Endothelial cell of umbilical vein (primary cell): ENCODE data around the gene CNOT11. TPM values are rescaled to one million over a fixed set of nuclear protein-coding genes. Genes with fewer than 3 reads are reported as not detected.
"Not testable (repeated sequence)": the region's sequence is repeated elsewhere in the genome, so short reads cannot be mapped to it uniquely, and the experiment has no call there.

Experiments
- BruUV-seq: library from RNA; stranded (reverse); fragments of 400-500 nt; replicated peaks from 2 replicates; lab custom pipeline; 2021; lab: Mats Ljungman, UMichigan
- CTCF ChIA-PET: fragments of 300-600, 350-600 bp; sonication (Branson Sonifier 250); formaldehyde crosslinking; loops from one replicate; lab custom pipeline; 2021; ENCODE audit warnings: antibody characterized with exemption, inconsistent platforms; lab: Charles Lee
- POLR2A ChIA-PET: fragments of 300-600, 350-600 bp; sonication (Branson Sonifier 250); formaldehyde crosslinking; loops from one replicate; lab custom pipeline; 2021; ENCODE audit warnings: antibody characterized with exemption, inconsistent platforms; lab: Charles Lee
- DNase-seq: peaks from one replicate; pipeline ENCODE4 v3.0.0-alpha.2; 2011; ENCODE audit warnings: low read depth, low spot score
- FAIRE-seq: peaks from 2 replicates; lab custom pipeline; 2011; peaks lifted over from hg19 to GRCh38; lab: Jason Lieb, UNC
- H2AFZ ChIP-seq: 2 replicates; pipeline ENCODE4 v1.6.0; 2012; ENCODE audit warnings: low read depth, low read length, control low read depth, inconsistent platforms
- H3K27ac ChIP-seq: 2 replicates; pipeline ENCODE4 v1.5.1; 2011; ENCODE audit warnings: low read depth, mild to moderate bottlenecking, control low read depth, low read length, moderate library complexity; ENCODE audit not compliant: insufficient read depth
- H3K27me3 ChIP-seq, 2 experiments: 2 replicates each; pipeline versions ENCODE4 v1.6.0 to v1.6.1; 2011; ENCODE audit warnings: low read length in 2 of 2, mixed read lengths in 1 of 2; ENCODE audit not compliant: control insufficient read depth in 2 of 2, insufficient read depth in 2 of 2
- H3K36me3 ChIP-seq, 2 experiments: 2 replicates in 1 of 2; 3 replicates in 1 of 2; pipeline ENCODE4 v1.5.1; 2011; ENCODE audit warnings: low read length in 2 of 2, mild to moderate bottlenecking in 1 of 2, moderate library complexity in 1 of 2; ENCODE audit not compliant: control insufficient read depth in 2 of 2, insufficient read depth in 2 of 2; ENCODE audit errors: extremely low read depth in 1 of 2
- H3K4me1 ChIP-seq: 3 replicates; pipeline ENCODE4 v1.5.1; 2011; ENCODE audit warnings: mild to moderate bottlenecking, low read length; ENCODE audit not compliant: control insufficient read depth, insufficient read depth; ENCODE audit errors: extremely low read depth
- H3K4me2 ChIP-seq: 2 replicates; pipeline ENCODE4 v1.6.1; 2011; ENCODE audit warnings: low read length, control low read depth, mixed read lengths; ENCODE audit not compliant: insufficient read depth
- H3K4me3 ChIP-seq, 3 experiments: fragments of 200-600 bp in 1 of 3; sonication (generic), shearing (Covaris generic) in 1 of 3; replicated peaks in 1 of 3; 2 replicates each; pipeline ENCODE4 v1.5.1; 2011 to 2016; ENCODE audit warnings: control low read depth in 3 of 3, low read length in 3 of 3, mild to moderate bottlenecking in 2 of 3, inconsistent platforms in 1 of 3, low read depth in 1 of 3, moderate library complexity in 1 of 3; ENCODE audit not compliant: insufficient read depth in 1 of 3
- H3K79me2 ChIP-seq: 2 replicates; pipeline ENCODE4 v1.6.0; 2012; ENCODE audit warnings: low read length, inconsistent platforms; ENCODE audit not compliant: control insufficient read depth, insufficient read depth
- H3K9ac ChIP-seq: replicated peaks from 2 replicates; pipeline ENCODE3; 2011; ENCODE audit warnings: low read length, control low read depth; ENCODE audit not compliant: insufficient read depth; ENCODE audit errors: extremely low read depth
- H3K9me1 ChIP-seq: replicated peaks from 3 replicates; pipeline ENCODE4 v1.6.0; 2011; ENCODE audit warnings: mild to moderate bottlenecking, low read length; ENCODE audit not compliant: control insufficient read depth, insufficient read depth; ENCODE audit errors: extremely low read depth
- H3K9me3 ChIP-seq: replicated peaks from 2 replicates; pipeline ENCODE4 v1.5.1; 2012; ENCODE audit warnings: low read length, inconsistent platforms; ENCODE audit not compliant: control insufficient read depth, insufficient read depth
- H4K20me1 ChIP-seq: replicated peaks from 2 replicates; pipeline ENCODE3; 2011; ENCODE audit warnings: mild to moderate bottlenecking, low read length; ENCODE audit not compliant: control insufficient read depth, insufficient read depth; ENCODE audit errors: extremely low read depth
- CTCF ChIP-seq, 2 donors: IDR thresholded peaks; 1 replicate in 1 of 2; 2 replicates in 1 of 2; pipeline ENCODE4 v1.5.1; 2011; ENCODE audit warnings: low read length in 2 of 2, mild to moderate bottlenecking in 2 of 2, moderate library complexity in 2 of 2, control low read depth in 1 of 2, inconsistent platforms in 1 of 2, low read depth in 1 of 2; ENCODE audit not compliant: insufficient read depth in 1 of 2; ENCODE audit errors: extremely low read depth in 1 of 2
- EZH2 ChIP-seq: IDR thresholded peaks from 2 replicates; pipeline ENCODE4 v1.6.1; 2012; ENCODE audit warnings: borderline replicate concordance, low read depth, mild to moderate bottlenecking, moderate library complexity, low read length, inconsistent platforms; ENCODE audit not compliant: severe bottlenecking
- FOS ChIP-seq: IDR thresholded peaks from 2 replicates; pipeline ENCODE4 v1.6.1; 2011; ENCODE audit warnings: mild to moderate bottlenecking, low read length, moderate library complexity, borderline replicate concordance; ENCODE audit not compliant: insufficient read depth
- GATA2 ChIP-seq: IDR thresholded peaks from 2 replicates; pipeline ENCODE4 v1.7.0; 2011; ENCODE audit warnings: low read depth, mild to moderate bottlenecking, moderate library complexity, mixed read lengths, low read length; ENCODE audit not compliant: insufficient read length, insufficient read depth
- JUN ChIP-seq: IDR thresholded peaks from 2 replicates; pipeline ENCODE4 v1.6.1; 2011; ENCODE audit warnings: borderline replicate concordance, low read depth; ENCODE audit not compliant: insufficient read length, insufficient read depth
- MYC ChIP-seq: IDR thresholded peaks from one replicate; pipeline ENCODE4 v1.6.1; 2011; ENCODE audit warnings: mild to moderate bottlenecking, low read depth, low read length
- POLR2A ChIP-seq: IDR thresholded peaks from 2 replicates; pipeline ENCODE4 v1.6.1; 2012; ENCODE audit warnings: low read depth, mild to moderate bottlenecking, control low read depth, low read length
- POLR2AphosphoS5 ChIP-seq: IDR thresholded peaks from 2 replicates; pipeline ENCODE4 v1.6.1; 2012; ENCODE audit warnings: low read depth, mild to moderate bottlenecking, control low read depth, low read length, moderate library complexity; ENCODE audit not compliant: insufficient read depth
- dilution Hi-C: fragments of 300-500 bp; cut with MboI; formaldehyde crosslinking; loops from one replicate; pipeline ENCODE4 v1.15.0; 2019; ENCODE audit warnings: low sequenced_read_pairs; ENCODE audit not compliant: extremely low pct_ligation_motif_present
- intact Hi-C: fragments of 100-400 bp; cut with micrococcal nuclease; formaldehyde crosslinking; loops from one replicate; pipeline ENCODE4 v1.10.0; 2022
- polyA plus RNA-seq, 4 experiments: library from polyadenylated mRNA; depleted of rRNA in 3 of 4; stranded (reverse) in 3 of 4; unstranded in 1 of 4; fragments of >200 nt; gene quantifications; 2 replicates each; pipeline versions ENCODE4 v1.2.1 to v1.2.3, GENCODE V29; 2011 to 2012; ENCODE audit warnings: missing spikeins in 1 of 4
- total RNA-seq: library from RNA; stranded (reverse); gene quantifications from 2 replicates; pipeline ENCODE4 v1.2.3, GENCODE V29; 2021

The CNOT11 gene
- total and polyA plus RNA-seq, 2 donors (not counting 3 experiments of a cell fraction or from before 2014, with no cell fraction given): 40.5 to 44.3 TPM

DNA sequence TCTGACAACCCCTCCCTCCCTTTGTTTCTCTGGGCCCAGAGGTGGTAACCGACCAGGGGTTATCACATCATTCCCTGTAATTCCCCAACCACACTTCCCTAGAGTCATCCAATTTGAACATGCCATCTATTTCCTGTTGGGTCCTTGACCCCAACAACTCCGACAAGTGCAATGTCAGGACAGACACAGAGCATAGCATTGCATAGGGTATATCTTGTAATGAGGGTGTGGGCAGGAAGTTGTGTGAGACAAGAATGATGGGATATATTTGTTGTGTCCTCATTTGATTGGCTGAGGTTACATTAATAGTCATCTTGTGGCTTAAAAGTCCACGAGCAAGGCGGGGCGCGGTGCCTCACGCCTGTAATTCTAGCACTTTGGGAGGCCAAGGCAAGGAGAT is 33.4 kb upstream of the CNOT11 start:
- ChIA-PET CTCF (interaction anchor here (1.8 to 2.6 kb wide), 4 partner anchors 13 to 612 kb away, joined by 7 to 14 read pairs (median 12); no protein-coding TSS in a partner anchor), POLR2A (no interaction called here)
- H3K4me2 ChIP-seq: no peak overlapping the region
- dilution Hi-C loops: loop anchor here (25.0 kb wide), 1 partner anchor 182 kb away; no protein-coding TSS in a partner anchor
- H3K4me1 ChIP-seq: no peaks in the 10 kb centered on the region
- no TSS peak for BruUV-seq
- no peaks in the 10 kb centered on the region for H3K9me1 ChIP-seq
- H3K9ac ChIP-seq: no peak overlapping the region
- intact Hi-C loops: no loop called here
- H2AFZ ChIP-seq: no peak overlapping the region
- FAIRE-seq (no peak), DNase-seq (no peak)
- no peaks in the 10 kb centered on the region for H4K20me1 ChIP-seq
- H3K79me2 ChIP-seq: no peaks in the 10 kb centered on the region
- no peaks in the 10 kb centered on the region for H3K36me3 ChIP-seq
- no peak overlapping the region for H3K4me3 ChIP-seq
- H3K27me3 ChIP-seq: peaks cover 0 to 2% of the 10 kb centered on the region in 2 experiments
- H3K27ac ChIP-seq: no peak overlapping the region
- no peaks in the 10 kb centered on the region for H3K9me3 ChIP-seq
- no peak for TF ChIP-seq GATA2
- no peak for TF ChIP-seq EZH2
- no peak for TF ChIP-seq FOS
- TF ChIP-seq POLR2A: no peak
- no peak for TF ChIP-seq MYC
- no peak for TF ChIP-seq CTCF (IDR thresholded peaks at IDR 0.05; ENCODE audit: extremely low read depth in 1 of 2, insufficient read depth in 1 of 2, low read depth in 1 of 2, low read length in 2 of 2)
- no peak for TF ChIP-seq JUN
- TF ChIP-seq POLR2AphosphoS5: no peak

GRCh38 chr2:101220091-101220490 is 32.6 kb upstream of the CNOT11 start:
- H3K9me1 ChIP-seq: not testable (repeated sequence)

More at GRCh38 chr2:101220091-101220490, 32.6 kb upstream of the CNOT11 start:
- intact Hi-C loops, POLR2A ChIA-PET, H3K4me1 ChIP-seq, H3K27me3 ChIP-seq, H3K9ac ChIP-seq, H3K36me3 ChIP-seq, BruUV-seq, H3K79me2 ChIP-seq, H2AFZ ChIP-seq, FAIRE-seq, H3K9me3 ChIP-seq, H4K20me1 ChIP-seq, DNase-seq, H3K4me2 ChIP-seq, H3K4me3 ChIP-seq, H3K27ac ChIP-seq: not testable (repeated sequence)
- dilution Hi-C loops: loop anchor here (25.0 kb wide), 1 partner anchor 183 kb away; no protein-coding TSS in a partner anchor
- CTCF ChIA-PET: interaction anchor here (2.6 kb wide), 1 partner anchor 15 kb away, joined by 12 read pairs; no protein-coding TSS in a partner anchor
